Neural crest cell (in vitro differentiated cells): Measurements from ENCODE around the gene ZNF526. TPM values are rescaled to one million over a fixed set of nuclear protein-coding genes. Genes with fewer than 3 reads are reported as not detected.

Source experiments
- DNase-seq: peaks from one replicate; pipeline ENCODE4 v3.0.0; 2021; ENCODE audit warnings: low read depth, mixed read lengths, low spot score
- H3K27ac Mint-ChIP-seq: one replicate; pipeline ENCODE4 v1.8.0; 2021; ENCODE audit warnings: mild to moderate bottlenecking, mixed read lengths; ENCODE audit not compliant: unreplicated experiment
- H3K27me3 Mint-ChIP-seq: 2 replicates; pipeline ENCODE4 v1.8.0; 2021; ENCODE audit warnings: low read depth, mild to moderate bottlenecking, mixed read lengths
- H3K36me3 Mint-ChIP-seq: 2 replicates; pipeline ENCODE4 v1.8.0; 2021; ENCODE audit warnings: low read depth, mild to moderate bottlenecking, mixed read lengths
- H3K4me1 Mint-ChIP-seq: 2 replicates; pipeline ENCODE4 v1.8.0; 2021; ENCODE audit warnings: mixed read lengths
- H3K4me3 Mint-ChIP-seq: one replicate; pipeline ENCODE4 v1.8.0; 2021; ENCODE audit warnings: mild to moderate bottlenecking, mixed read lengths
- H3K9me3 Mint-ChIP-seq: 2 replicates; pipeline ENCODE4 v1.8.0; 2021; ENCODE audit warnings: mixed read lengths
- CTCF ChIP-seq: fragments of 200-600 bp; sonication (generic); conservative IDR thresholded peaks from 2 replicates; pipeline ENCODE4 v1.5.0; 2021; ENCODE audit warnings: antibody characterized with exemption, mild to moderate bottlenecking
- total RNA-seq: library from RNA; stranded (reverse); gene quantifications from 2 replicates; pipeline ENCODE4 v1.2.1, GENCODE V29; 2021

ZNF526 gene
- total RNA-seq, 1 donor from 2014 or later, result 24.2 TPM

GRCh38 chr19:42246922-42247639 is 27.0 kb downstream of the ZNF526 start:
- peak overlapping the region; percentile 96 for H3K27ac Mint-ChIP-seq

GRCh38 chr19:42247640-42248199 is 27.6 kb downstream of the ZNF526 start:
- TF ChIP-seq CTCF, result no peak
- H3K4me1 Mint-ChIP-seq, result peaks cover 53% of the 10 kb centered on the region
- H3K9me3 Mint-ChIP-seq, result no peaks in the 10 kb centered on the region
- H3K36me3 Mint-ChIP-seq, result peaks cover 2% of the 10 kb centered on the region
- no peak overlapping the region for H3K4me3 Mint-ChIP-seq
- DNase-seq, result no peak
- H3K27me3 Mint-ChIP-seq, result peaks cover 19% of the 10 kb centered on the region
- no peak overlapping the region for H3K27ac Mint-ChIP-seq

More at GRCh38 chr19:42246922-42247639, 27.0 kb downstream of the ZNF526 start:
- no peak for TF ChIP-seq CTCF
- Mint-ChIP-seq H3K4me1 (peaks cover 49% of the 10 kb centered on the region), H3K9me3 (no peaks in the 10 kb centered on the region), H3K36me3 (peaks cover 2% of the 10 kb centered on the region), H3K4me3 (peak overlapping the region; percentile 92), H3K27me3 (peaks cover 21% of the 10 kb centered on the region)
- no peak for DNase-seq

- no peak for TF ChIP-seq CTCF
- Mint-ChIP-seq H3K27me3 (peaks cover 15% of the 10 kb centered on the region), H3K4me3 (no peak overlapping the region), H3K27ac (no peak overlapping the region), H3K9me3 (no peaks in the 10 kb centered on the region), H3K4me1 (peaks cover 48% of the 10 kb centered on the region), H3K36me3 (peaks cover 2% of the 10 kb centered on the region)
- DNase-seq, result no peak
Observed at GRCh38 chr19:42248270-42249148, 28.4 kb downstream of the ZNF526 start.

GRCh38 chr19:42249149-42249750 is 29.1 kb downstream of the ZNF526 start:
- DNase-seq, result no peak
- Mint-ChIP-seq H3K4me1 (peaks cover 46% of the 10 kb centered on the region), H3K27ac (no peak overlapping the region), H3K9me3 (no peaks in the 10 kb centered on the region), H3K36me3 (peaks cover 2% of the 10 kb centered on the region), H3K27me3 (peaks cover 15% of the 10 kb centered on the region), H3K4me3 (no peak overlapping the region)
- no peak for TF ChIP-seq CTCF

- Mint-ChIP-seq H3K36me3 (peaks cover 2% of the 10 kb centered on the region), H3K9me3 (no peaks in the 10 kb centered on the region), H3K4me1 (peaks cover 41% of the 10 kb centered on the region), H3K4me3 (peak overlapping the region; percentile 84), H3K27me3 (peaks cover 10% of the 10 kb centered on the region), H3K27ac (peak overlapping the region; percentile 27)
- no peak for TF ChIP-seq CTCF
- DNase-seq, result no peak
Observed at GRCh38 chr19:42249769-42250168, 29.7 kb downstream of the ZNF526 start.
